ENCODE results near the gene DNALI1.

DNALI1 gene

DNA sequence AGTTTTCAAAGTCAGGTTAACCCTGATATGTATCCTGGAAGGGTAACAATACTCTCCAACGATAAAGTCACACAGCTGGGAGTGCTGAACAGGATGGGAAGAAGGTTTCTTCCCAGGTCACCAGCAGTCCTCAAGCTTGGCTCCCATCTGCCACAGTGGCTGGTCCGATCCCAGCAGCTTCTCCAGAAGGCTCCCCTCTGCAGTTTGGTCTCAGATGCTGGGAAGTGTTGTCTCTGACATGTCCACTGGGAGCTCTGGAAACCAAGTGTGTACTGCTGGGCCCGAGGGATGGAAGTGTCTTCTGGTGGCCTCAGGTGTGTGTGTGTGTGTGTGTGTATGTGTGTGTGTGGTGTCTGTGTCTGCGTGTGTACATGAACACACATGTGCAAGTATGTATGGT lies 55.4 kb downstream of the DNALI1 start:
- no peaks in the 10 kb centered on the region for H3K36me3 ChIP-seq
- TF ChIP-seq, protein P1, sequence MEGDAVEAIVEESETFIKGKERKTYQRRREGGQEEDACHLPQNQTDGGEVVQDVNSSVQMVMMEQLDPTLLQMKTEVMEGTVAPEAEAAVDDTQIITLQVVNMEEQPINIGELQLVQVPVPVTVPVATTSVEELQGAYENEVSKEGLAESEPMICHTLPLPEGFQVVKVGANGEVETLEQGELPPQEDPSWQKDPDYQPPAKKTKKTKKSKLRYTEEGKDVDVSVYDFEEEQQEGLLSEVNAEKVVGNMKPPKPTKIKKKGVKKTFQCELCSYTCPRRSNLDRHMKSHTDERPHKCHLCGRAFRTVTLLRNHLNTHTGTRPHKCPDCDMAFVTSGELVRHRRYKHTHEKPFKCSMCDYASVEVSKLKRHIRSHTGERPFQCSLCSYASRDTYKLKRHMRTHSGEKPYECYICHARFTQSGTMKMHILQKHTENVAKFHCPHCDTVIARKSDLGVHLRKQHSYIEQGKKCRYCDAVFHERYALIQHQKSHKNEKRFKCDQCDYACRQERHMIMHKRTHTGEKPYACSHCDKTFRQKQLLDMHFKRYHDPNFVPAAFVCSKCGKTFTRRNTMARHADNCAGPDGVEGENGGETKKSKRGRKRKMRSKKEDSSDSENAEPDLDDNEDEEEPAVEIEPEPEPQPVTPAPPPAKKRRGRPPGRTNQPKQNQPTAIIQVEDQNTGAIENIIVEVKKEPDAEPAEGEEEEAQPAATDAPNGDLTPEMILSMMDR (IDR thresholded peaks at IDR 0.05): no peak
- H3K27ac ChIP-seq: no peak overlapping the region
- peaks cover 0 to 44% of the 10 kb centered on the region in 2 donors for H3K27me3 ChIP-seq
- H3K4me3 ChIP-seq: no peak overlapping the region
- no peak for DNase-seq
- no peaks in the 10 kb centered on the region for H3K9me3 ChIP-seq
- peaks cover 0 to 4% (median 0%) of the 10 kb centered on the region in 4 donors for H3K4me1 ChIP-seq
- intact Hi-C loops (cut with DNase I; ENCODE audit: low total_unique reads): no loop called here

DNA sequence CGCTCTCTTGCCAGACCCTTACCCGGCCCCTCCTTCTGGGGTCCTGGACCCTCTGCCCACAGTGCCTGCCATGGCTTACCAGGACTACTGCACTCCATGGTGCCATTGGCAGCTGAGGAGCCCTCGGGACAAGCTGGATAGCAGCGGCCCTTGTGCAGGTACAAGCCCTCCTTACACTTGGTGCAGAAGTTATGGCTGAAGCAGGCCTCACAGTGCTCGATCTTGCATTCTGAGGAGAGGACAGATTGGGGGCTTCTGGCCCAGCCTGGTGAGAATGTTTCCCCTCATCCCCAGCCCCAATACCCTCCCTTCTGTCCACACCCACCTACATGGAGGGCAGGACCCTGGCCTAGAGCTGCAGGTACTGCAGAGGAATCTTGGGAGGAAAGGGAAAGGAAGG lies 57.4 kb downstream of the DNALI1 start:
- DNase-seq: no peak
- H3K9me3 ChIP-seq: no peaks in the 10 kb centered on the region
- H3K36me3 ChIP-seq: no peaks in the 10 kb centered on the region
- H3K27ac ChIP-seq: no peak overlapping the region
- intact Hi-C loops (cut with DNase I; ENCODE audit: low total_unique reads): no loop called here
- H3K4me3 ChIP-seq: no peak overlapping the region
- no peaks in the 10 kb centered on the region for H3K4me1 ChIP-seq
- H3K27me3 ChIP-seq: peaks cover 0 to 50% of the 10 kb centered on the region in 2 donors
- TF ChIP-seq, protein P1 (IDR thresholded peaks at IDR 0.05): no peak

DNA sequence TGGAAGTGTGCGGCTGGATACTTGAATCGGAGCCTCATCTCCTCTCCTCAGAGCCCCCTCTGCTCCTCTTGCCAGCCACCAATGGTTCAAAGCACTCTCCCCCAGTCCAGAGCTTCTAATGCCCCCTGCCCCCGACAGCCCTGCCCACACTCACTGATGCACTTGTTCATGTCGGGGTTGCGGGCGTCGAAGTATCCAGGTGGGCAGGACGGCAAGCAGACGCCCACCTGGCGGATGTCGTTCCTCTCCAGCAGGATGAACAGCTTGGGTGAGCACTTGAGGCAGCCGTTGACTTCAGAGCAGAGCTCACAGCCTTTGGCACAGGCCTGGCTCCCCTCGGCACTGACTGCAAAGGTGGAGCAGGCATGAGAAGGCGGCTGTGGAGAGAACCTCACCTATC lies 59.6 kb downstream of the DNALI1 start:
- DNase-seq: no peak
- H3K4me3 ChIP-seq: no peak overlapping the region
- TF ChIP-seq, protein P1 (IDR thresholded peaks at IDR 0.05): no peak
- no peaks in the 10 kb centered on the region for H3K9me3 ChIP-seq
- intact Hi-C loops (cut with DNase I; ENCODE audit: low total_unique reads): no loop called here
- no peaks in the 10 kb centered on the region for H3K36me3 ChIP-seq
- H3K4me1 ChIP-seq: no peaks in the 10 kb centered on the region
- H3K27me3 ChIP-seq: peaks cover 0 to 52% of the 10 kb centered on the region in 2 donors
- no peak overlapping the region for H3K27ac ChIP-seq

Data from tibial artery (tissue), 4 donors.